Forelimb muscle (tissue), 1 donor: ENCODE data around the gene KCNAB2. TPM values are rescaled to one million over a fixed set of nuclear protein-coding genes. Genes with fewer than 3 reads are reported as not detected.
"Not testable (repeated sequence)": the region's sequence is repeated elsewhere in the genome, so short reads cannot be mapped to it uniquely, and the experiment has no call there.

ENCODE experiments used
- DNase-seq: peaks from one replicate; pipeline ENCODE4 v3.0.0-alpha.2; 2013; ENCODE audit warnings: low read depth
- polyA plus RNA-seq: library from polyadenylated mRNA; unstranded; fragments of 120-200 nt; gene quantifications from one replicate; pipeline ENCODE4 v1.2.1, GENCODE V29; 2013; ENCODE audit not compliant: insufficient read length

Gene KCNAB2
- polyA plus RNA-seq, 1 donor: 4.1 TPM

DNA sequence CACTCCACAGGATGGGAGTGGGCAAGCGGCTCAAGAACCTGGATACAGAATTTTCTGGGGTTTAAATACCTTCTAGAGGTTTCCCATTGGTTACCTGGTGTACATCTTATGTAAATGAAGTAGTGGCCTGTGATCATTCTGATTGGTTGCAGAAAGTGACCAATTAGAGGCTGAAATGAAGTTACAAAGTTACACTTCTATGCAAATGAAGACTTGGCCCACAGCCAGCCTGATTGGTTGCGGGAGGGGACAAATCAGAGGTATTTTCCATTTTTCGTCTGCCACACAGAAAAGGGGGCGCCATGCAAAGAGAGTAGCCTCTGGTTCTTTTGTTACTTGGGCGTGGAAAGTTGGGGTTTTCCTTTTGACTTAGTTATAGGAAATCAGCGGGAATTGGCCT is 8.9 kb downstream of the KCNAB2 start:
- DNase-seq: no peak

GRCh38 chr1:6056572-6056948 is 10.9 kb downstream of the KCNAB2 start:
- DNase-seq: no peak

DNA sequence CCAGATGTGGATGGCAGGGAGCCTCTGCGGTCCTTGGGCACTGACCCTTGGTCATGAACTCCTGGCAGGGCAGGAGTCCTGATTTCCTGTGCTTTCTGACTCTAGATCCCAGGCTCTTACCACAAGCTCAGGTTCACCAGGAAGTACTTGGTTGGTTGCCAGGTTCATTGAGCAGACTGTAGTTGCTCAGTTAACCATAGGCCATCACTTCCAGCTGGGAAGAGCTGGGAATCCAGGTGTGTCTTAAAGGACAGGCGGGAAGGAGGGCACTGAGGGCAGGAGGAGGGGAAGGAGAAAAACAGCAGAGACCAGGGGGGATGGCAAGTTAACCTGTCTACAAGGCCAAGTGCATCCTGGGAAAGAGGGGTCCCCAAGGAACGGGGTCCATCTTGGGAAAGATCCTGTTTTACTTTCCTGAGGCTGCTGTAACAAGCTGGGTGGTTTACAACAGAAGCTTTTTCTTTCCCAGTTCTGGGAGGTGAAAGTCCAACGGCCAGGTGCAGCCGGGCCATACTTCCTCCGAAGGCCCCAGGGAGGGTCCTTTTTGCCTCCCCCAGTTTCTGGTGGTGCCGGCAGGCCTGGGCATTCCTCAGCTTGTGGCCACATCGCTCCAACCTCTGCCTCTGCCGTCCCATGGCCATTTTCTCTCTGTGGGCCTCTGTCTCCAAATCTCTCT is 11.6 kb downstream of the KCNAB2 start:
- no peak for DNase-seq

- no peak for DNase-seq
These were observed 14.2 kb downstream of the KCNAB2 start for GRCh38 chr1:6059866-6060265.

- no peak for DNase-seq
These were observed 17.0 kb downstream of the KCNAB2 start for GRCh38 chr1:6062670-6063069.

- DNase-seq: not testable (repeated sequence)
These were observed 17.9 kb downstream of the KCNAB2 start for GRCh38 chr1:6063532-6064053.

DNA sequence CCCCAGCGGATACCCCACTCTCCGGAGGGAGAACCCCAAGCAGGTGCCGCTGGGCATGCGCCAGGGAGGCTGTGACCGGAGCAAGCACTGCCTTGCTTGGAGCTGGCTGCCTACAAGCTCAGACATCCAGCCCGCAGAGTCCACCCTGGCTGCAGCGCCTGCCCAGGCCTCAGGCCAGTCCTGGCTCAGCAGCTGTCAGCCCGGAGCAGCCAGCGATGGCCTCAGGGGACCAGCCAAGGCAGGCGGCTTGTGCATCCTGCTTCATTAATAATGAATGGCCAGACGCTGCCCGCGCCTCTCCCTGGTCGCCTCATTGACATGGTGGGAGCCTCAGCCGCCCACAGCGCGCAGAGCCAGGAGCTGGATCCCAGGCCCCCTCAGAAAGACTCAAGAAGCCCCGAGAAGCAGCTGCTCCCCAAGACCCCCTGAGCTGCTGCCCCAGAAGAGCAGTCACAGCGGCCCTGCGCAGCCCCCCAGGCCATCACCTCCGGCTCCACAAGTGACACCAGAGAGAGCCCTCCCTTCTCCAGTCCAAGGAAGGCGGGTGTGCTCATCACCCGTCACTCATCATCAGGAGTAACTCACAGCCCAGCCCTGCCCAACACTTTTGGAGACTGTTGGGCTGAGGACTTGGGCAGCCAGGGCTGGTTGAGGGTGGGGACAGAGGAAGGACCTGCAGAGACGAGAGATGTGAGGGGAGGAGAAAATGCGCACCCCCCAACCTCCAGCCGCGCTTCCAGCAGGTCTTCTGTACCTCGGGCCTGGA is 19.6 kb downstream of the KCNAB2 start:
- DNase-seq: no peak

DNA sequence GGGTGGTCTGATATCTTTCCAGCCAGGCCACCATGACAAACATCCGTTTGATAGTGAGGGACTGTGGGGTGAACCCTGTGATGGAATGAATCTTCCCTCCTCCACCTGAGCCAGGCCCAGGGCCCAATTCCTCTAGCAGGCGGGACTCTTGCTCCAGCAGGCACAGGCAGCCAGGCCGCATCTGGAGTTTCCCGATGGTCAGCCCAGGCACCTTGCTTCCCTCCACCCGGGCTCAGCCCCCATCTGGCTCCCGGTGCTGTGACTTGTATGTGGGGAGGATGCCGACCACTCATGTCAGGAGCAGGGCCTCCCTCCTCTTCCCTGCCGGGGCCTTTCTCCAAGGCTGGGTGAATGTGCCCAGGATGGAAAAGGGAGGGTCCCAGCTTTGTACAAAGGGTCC is 21.0 kb downstream of the KCNAB2 start:
- no peak for DNase-seq

- DNase-seq: no peak
These were observed 22.4 kb downstream of the KCNAB2 start for GRCh38 chr1:6068073-6068472.

- DNase-seq: no peak
These were observed 23.2 kb downstream of the KCNAB2 start for GRCh38 chr1:6068932-6069331.

GRCh38 chr1:6069573-6069972 is 23.9 kb downstream of the KCNAB2 start:
- DNase-seq: no peak

GRCh38 chr1:6070450-6070974 is 24.8 kb downstream of the KCNAB2 start:
- no peak for DNase-seq

- no peak for DNase-seq
These were observed 25.5 kb downstream of the KCNAB2 start for GRCh38 chr1:6071219-6071618.

DNA sequence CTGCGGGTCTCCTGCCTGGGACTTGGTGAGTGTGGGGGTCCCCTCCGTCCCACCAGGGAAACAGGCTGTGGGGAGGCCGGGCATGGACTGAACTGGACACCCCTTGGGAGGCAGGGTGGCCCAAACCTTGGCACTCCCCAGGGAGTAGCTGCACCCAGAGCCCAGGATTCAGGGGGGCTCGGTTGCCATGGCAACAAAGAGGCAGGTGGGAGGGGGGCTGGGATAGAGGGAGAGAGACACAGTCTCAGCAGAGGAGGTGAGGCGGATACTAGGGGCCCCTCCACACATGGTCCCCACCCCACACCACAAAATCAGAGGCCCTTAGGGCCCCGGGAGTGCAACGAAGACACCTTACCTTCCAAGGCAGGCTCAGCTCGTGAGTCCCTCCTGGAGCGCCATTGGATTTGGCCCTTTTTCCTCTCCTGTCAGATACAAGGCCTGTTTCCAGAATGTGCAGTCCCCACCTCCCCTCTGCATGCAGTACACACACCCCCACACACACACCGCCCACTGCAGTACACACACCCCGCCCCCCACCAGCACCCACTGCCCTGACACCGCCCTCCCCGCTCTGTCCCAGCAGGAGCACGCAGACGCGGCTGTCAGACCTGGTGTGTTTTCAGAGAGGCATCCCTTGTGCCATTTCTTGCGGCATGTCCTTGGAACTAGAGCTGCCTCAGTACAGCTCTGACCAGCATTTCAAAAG is 27.2 kb downstream of the KCNAB2 start:
- no peak for DNase-seq

- no peak for DNase-seq
These were observed 27.9 kb downstream of the KCNAB2 start for GRCh38 chr1:6073480-6074053.

DNA sequence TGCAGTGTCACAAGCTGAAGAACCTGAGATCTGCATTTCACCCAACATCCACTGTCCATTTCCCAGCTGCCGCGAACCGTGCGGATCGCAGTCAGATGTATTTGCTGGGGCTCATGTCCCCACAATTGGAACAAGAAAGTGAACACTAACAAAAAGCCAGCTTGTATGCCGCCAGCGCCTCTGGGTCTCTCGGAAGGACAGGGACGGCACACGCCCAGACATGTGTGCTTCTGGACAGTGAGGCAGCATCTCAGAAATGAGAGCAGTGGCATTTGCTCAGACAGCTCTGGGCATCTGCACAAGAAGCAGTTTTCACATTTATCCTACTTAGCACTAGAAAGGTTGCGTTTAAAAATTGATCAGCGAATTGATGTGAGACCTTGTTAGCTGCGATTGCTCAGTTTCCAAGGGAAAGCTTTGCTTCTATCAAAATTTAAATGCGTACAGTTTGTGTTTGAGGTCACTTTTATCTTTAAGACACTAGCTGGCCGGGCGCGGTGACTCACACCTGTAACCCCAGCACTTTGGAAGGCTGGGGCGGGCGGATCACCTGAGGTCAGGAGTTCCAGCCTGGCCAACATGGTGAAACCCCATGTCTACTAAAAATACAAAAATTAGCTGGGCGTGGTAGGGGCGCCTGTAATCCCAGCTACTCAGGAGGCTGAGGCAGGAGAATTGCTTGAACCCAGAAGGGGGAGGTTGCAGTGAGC is 28.7 kb downstream of the KCNAB2 start:
- no peak for DNase-seq

- no peak for DNase-seq
These were observed 30.1 kb downstream of the KCNAB2 start for GRCh38 chr1:6075748-6076147.

GRCh38 chr1:6077061-6077460 is 31.4 kb downstream of the KCNAB2 start:
- not testable (repeated sequence) for DNase-seq

DNA sequence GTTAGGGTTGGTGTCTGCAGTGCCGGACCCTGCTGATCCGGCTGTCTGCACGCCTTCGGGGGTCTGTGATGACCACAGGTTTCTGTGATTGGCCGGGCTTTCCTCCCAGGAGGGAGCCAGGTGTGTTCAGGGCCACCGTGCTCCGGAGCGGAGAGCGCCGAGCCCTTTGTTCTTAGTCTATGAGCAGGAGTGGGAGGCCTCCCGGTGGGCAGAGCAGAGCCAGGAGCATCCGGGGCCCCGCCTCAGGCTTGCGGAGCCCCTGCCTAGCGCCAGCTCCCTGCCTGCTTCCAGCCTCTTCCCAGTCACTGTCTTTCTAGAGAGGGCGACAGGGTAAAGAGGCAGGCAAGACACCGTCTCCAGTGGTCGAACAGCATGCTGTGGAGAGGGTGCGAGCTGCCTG is 31.8 kb downstream of the KCNAB2 start:
- no peak for DNase-seq

GRCh38 chr1:6077919-6078318 is 32.2 kb downstream of the KCNAB2 start:
- DNase-seq: no peak

DNA sequence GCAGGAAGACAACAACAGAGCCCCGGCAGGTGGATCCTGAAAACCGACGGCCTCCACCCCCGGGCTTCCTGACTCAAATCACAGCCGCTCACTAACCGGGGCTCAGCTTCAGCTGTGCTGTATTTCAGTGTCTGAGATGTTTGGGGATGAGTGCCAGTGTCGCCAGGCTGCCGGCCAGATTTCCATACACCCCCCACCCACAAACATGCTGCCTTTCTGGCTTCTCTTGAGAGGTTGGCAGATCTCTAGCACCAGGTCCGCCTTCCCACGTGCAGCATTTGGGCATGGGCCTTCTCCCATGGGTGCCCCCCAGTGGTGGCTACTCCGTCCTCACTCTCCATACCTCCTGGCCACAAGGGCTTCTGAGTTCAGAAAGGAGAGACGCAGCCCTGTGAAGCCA is 34.8 kb downstream of the KCNAB2 start:
- no peak for DNase-seq
